HepG2 (cell line): ENCODE data around the gene MPP7. TPM values are rescaled to one million over a fixed set of nuclear protein-coding genes. Genes with fewer than 3 reads are reported as not detected.
A peak's percentile ranks its signal among the peaks of the same experiment; 100 is the strongest.

Experiments
- AHDC1 ChIP-seq: sonication (generic); formaldehyde crosslinking; IDR thresholded peaks from 2 replicates; pipeline ENCODE4 v1.5.1; 2020; ENCODE audit warnings: mild to moderate bottlenecking, missing genetic modification reagents, borderline replicate concordance
- ATF6 ChIP-seq: sonication (generic); formaldehyde crosslinking; conservative IDR thresholded peaks from 2 replicates; pipeline ENCODE4 v1.4.0; 2020; ENCODE audit warnings: missing genetic modification reagents
- CEBPG ChIP-seq: IDR thresholded peaks from 2 replicates; pipeline ENCODE4 v1.6.1; 2016
- FOXC1 ChIP-seq: sonication (generic); formaldehyde crosslinking; IDR thresholded peaks from 2 replicates; pipeline ENCODE4 v1.8.0; 2022; ENCODE audit warnings: mild to moderate bottlenecking, missing genetic modification reagents, borderline replicate concordance
- FOXJ3 ChIP-seq: sonication (generic); formaldehyde crosslinking; IDR thresholded peaks from 2 replicates; pipeline ENCODE4 v1.4.0; 2020; ENCODE audit warnings: missing genetic modification reagents, mild to moderate bottlenecking, borderline replicate concordance
- HNRNPK ChIP-seq: fragments of 200-400 bp; formaldehyde crosslinking; IDR thresholded peaks from 2 replicates; pipeline ENCODE4 v1.6.1; 2018; ENCODE audit warnings: low read length, low read depth, moderate library complexity, mild to moderate bottlenecking; ENCODE audit not compliant: poor library complexity, severe bottlenecking
- ISL2 ChIP-seq: sonication (generic); formaldehyde crosslinking; IDR thresholded peaks from 2 replicates; pipeline ENCODE4 v1.5.0; 2020; ENCODE audit warnings: missing genetic modification reagents
- NCOA2 ChIP-seq: sonication (generic); formaldehyde crosslinking; IDR thresholded peaks from 2 replicates; pipeline ENCODE4 v1.8.0; 2022; ENCODE audit warnings: inconsistent platforms
- NCOR1 ChIP-seq: fragments of 200-600 bp; sonication (generic); IDR thresholded peaks from 2 replicates; pipeline ENCODE4 v1.7.0; 2017; ENCODE audit warnings: antibody characterized with exemption, low read length, borderline replicate concordance
- NR1H2 ChIP-seq: sonication (generic); formaldehyde crosslinking; IDR thresholded peaks from 2 replicates; pipeline ENCODE4 v1.8.1; 2022; ENCODE audit warnings: low read depth, missing genetic modification reagents, borderline replicate concordance
- SIX1 ChIP-seq: sonication (generic); formaldehyde crosslinking; IDR thresholded peaks from 2 replicates; pipeline ENCODE4 v1.4.0; 2020; ENCODE audit warnings: missing genetic modification reagents, borderline replicate concordance
- TBP ChIP-seq: sonication (generic); formaldehyde crosslinking; IDR thresholded peaks from 2 replicates; pipeline ENCODE4 v1.5.0; 2020; ENCODE audit warnings: missing genetic modification reagents
- ZFP62 ChIP-seq: sonication (generic); formaldehyde crosslinking; IDR thresholded peaks from 2 replicates; pipeline ENCODE4 v1.4.0; 2020; ENCODE audit warnings: missing genetic modification reagents
- ZNF281 ChIP-seq: sonication (generic); formaldehyde crosslinking; IDR thresholded peaks from 2 replicates; pipeline ENCODE4 v1.4.0; 2020; ENCODE audit warnings: missing genetic modification reagents, borderline replicate concordance
- ZNF432 ChIP-seq: sonication (generic); formaldehyde crosslinking; IDR thresholded peaks from 2 replicates; pipeline ENCODE4 v1.5.0; 2020; ENCODE audit warnings: missing genetic modification reagents, mild to moderate bottlenecking, borderline replicate concordance
- ZNF703 ChIP-seq: sonication (generic); formaldehyde crosslinking; IDR thresholded peaks from 2 replicates; pipeline ENCODE4 v1.5.1; 2020; ENCODE audit warnings: missing genetic modification reagents, mild to moderate bottlenecking, moderate library complexity, borderline replicate concordance
- ZNF724P ChIP-seq: sonication (generic); formaldehyde crosslinking; IDR thresholded peaks from 2 replicates; pipeline ENCODE4 v1.8.0; 2022; ENCODE audit warnings: missing genetic modification reagents, borderline replicate concordance
- ZNF841 ChIP-seq: sonication (generic); formaldehyde crosslinking; IDR thresholded peaks from 2 replicates; pipeline ENCODE4 v1.8.1; 2023; ENCODE audit warnings: missing genetic modification reagents, borderline replicate concordance
- polyA plus RNA-seq, 8 experiments: library from polyadenylated mRNA; depleted of rRNA in 3 of 8; stranded (reverse) in 7 of 8; unstranded in 1 of 8; fragments of >200 nt; fragmentation: Illumina TruSeq in 4 of 8; extraction: Trizol in 4 of 8; gene quantifications; 2 replicates each; pipeline versions ENCODE4 v1.2.1 to v1.2.3, GENCODE V29; 2011 to 2016; ENCODE audit warnings: low read depth in 4 of 8, missing spikeins in 1 of 8, mixed read lengths in 1 of 8; ENCODE audit not compliant: insufficient read depth in 1 of 8
- total RNA-seq, 5 experiments: library from RNA; depleted of rRNA; stranded (reverse); fragments of >200 nt; fragmentation: Illumina TruSeq; extraction: Trizol; gene quantifications; 2 replicates each; pipeline ENCODE4 v1.2.3, GENCODE V29; 2016; ENCODE audit warnings: low read depth in 1 of 5

Gene MPP7
- total and polyA plus RNA-seq, 2 of the 13 experiments (the other 11 are each of a cell fraction or from before 2014, with no cell fraction given), result 6.8 to 16.4 TPM

GRCh38 chr10:28343987-28344895, 41.4 kb upstream of the MPP7 start (continued):
- TF ChIP-seq CEBPG (CRISPR knock-in tag) (peak; percentile 67), ZFP62 (CRISPR knock-in tag) (no peak), AHDC1 (CRISPR knock-in tag) (no peak), HNRNPK (no peak), ZNF724P (CRISPR knock-in tag) (no peak), ZNF703 (CRISPR knock-in tag) (no peak), NCOR1 (peak; percentile 29; the same call in 1 of the 2 replicates), ZNF841 (no peak), ISL2 (CRISPR knock-in tag) (peak; percentile 39; the same call in 1 of the 2 replicates), NCOA2 (CRISPR knock-in tag) (0 out of 2 replicates have a peak, but pooled peaks have one; percentile 45), FOXJ3 (CRISPR knock-in tag) (peak; percentile 36; the same call in 1 of the 2 replicates), FOXC1 (CRISPR knock-in tag) (no peak), ZNF432 (CRISPR knock-in tag) (no peak), ATF6 (CRISPR knock-in tag) (no peak), TBP (CRISPR knock-in tag) (no peak), ZNF281 (CRISPR knock-in tag) (no peak), SIX1 (CRISPR knock-in tag) (no peak), NR1H2 (CRISPR knock-in tag) (no peak)
